Keratinocyte (primary cell): ENCODE data around the gene DDX52. TPM values are rescaled to one million over a fixed set of nuclear protein-coding genes. Genes with fewer than 3 reads are reported as not detected.

Experiments
- DNase-seq: peaks from one replicate; pipeline ENCODE4 v3.0.0-alpha.2; 2011; ENCODE audit warnings: low read depth, missing footprints, low spot score
- FAIRE-seq: peaks from 2 replicates; lab custom pipeline; 2011; peaks lifted over from hg19 to GRCh38; lab: Jason Lieb, UNC
- H2AFZ ChIP-seq: 2 replicates; pipeline ENCODE4 v1.6.0; 2012; ENCODE audit warnings: low read length, control low read depth, inconsistent platforms; ENCODE audit not compliant: control insufficient read depth
- H3K27ac ChIP-seq: 2 replicates; pipeline ENCODE4 v1.5.1; 2011; ENCODE audit warnings: low read length; ENCODE audit not compliant: control insufficient read depth, insufficient read depth
- H3K27me3 ChIP-seq: 3 replicates; pipeline ENCODE4 v1.6.0; 2011; ENCODE audit warnings: low read length; ENCODE audit not compliant: control insufficient read depth, insufficient read depth; ENCODE audit errors: extremely low read depth
- H3K36me3 ChIP-seq, 2 experiments: 2 replicates in 1 of 2; 3 replicates in 1 of 2; pipeline ENCODE4 v1.5.1; 2011; ENCODE audit warnings: low read length in 2 of 2, mild to moderate bottlenecking in 1 of 2; ENCODE audit not compliant: control insufficient read depth in 2 of 2, insufficient read depth in 2 of 2; ENCODE audit errors: extremely low read depth in 1 of 2
- H3K4me1 ChIP-seq: 3 replicates; pipeline ENCODE4 v1.5.1; 2011; ENCODE audit warnings: low read length; ENCODE audit not compliant: control insufficient read depth, insufficient read depth; ENCODE audit errors: extremely low read depth
- H3K4me2 ChIP-seq: 3 replicates; pipeline ENCODE4 v1.6.0; 2011; ENCODE audit warnings: low read depth, low read length; ENCODE audit not compliant: control insufficient read depth, insufficient read depth; ENCODE audit errors: extremely low read depth
- H3K4me3 ChIP-seq, 3 experiments: fragments of 200-600 bp in 1 of 3; sonication (generic) in 1 of 3; 2 replicates in 2 of 3; 3 replicates in 1 of 3; pipeline ENCODE4 v1.5.1; 2011 to 2016; ENCODE audit warnings: low read length in 3 of 3, mild to moderate bottlenecking in 3 of 3, control low read depth in 2 of 3, inconsistent platforms in 1 of 3, low read depth in 1 of 3, mixed read lengths in 1 of 3, mixed run types in 1 of 3, moderate library complexity in 1 of 3; ENCODE audit not compliant: control insufficient read depth in 2 of 3, insufficient read depth in 2 of 3; ENCODE audit errors: extremely low read depth in 1 of 3
- H3K79me2 ChIP-seq: 2 replicates; pipeline ENCODE4 v1.6.0; 2012; ENCODE audit warnings: low read length; ENCODE audit not compliant: control insufficient read depth, insufficient read depth
- H3K9ac ChIP-seq: 3 replicates; pipeline ENCODE4 v1.6.0; 2011; ENCODE audit warnings: low read length; ENCODE audit not compliant: control insufficient read depth, insufficient read depth; ENCODE audit errors: extremely low read depth
- H3K9me1 ChIP-seq: 3 replicates; pipeline ENCODE4 v1.6.0; 2011; ENCODE audit warnings: low read length; ENCODE audit not compliant: control insufficient read depth, insufficient read depth; ENCODE audit errors: extremely low read depth
- H3K9me3 ChIP-seq: 2 replicates; pipeline ENCODE4 v1.5.1; 2012; ENCODE audit warnings: low read depth, low read length; ENCODE audit not compliant: control insufficient read depth
- H4K20me1 ChIP-seq: 3 replicates; pipeline ENCODE4 v1.6.0; 2011; ENCODE audit warnings: low read length; ENCODE audit not compliant: control insufficient read depth, insufficient read depth; ENCODE audit errors: extremely low read depth
- EZH2 ChIP-seq: IDR thresholded peaks from one replicate; pipeline ENCODE4 v1.6.1; 2012; ENCODE audit warnings: inconsistent platforms, mild to moderate bottlenecking, low read length, moderate library complexity
- dilution Hi-C: fragments of 300-500 bp; cut with MboI; formaldehyde crosslinking; loops from one replicate; pipeline ENCODE4 v1.7.0; 2020; ENCODE audit warnings: low sequenced_read_pairs; ENCODE audit not compliant: extremely low pct_ligation_motif_present
- polyA plus RNA-seq, 5 experiments: library from polyadenylated mRNA; depleted of rRNA in 3 of 5; stranded (reverse) in 3 of 5; stranded (forward) in 1 of 5; unstranded in 1 of 5; fragments of >200 nt; gene quantifications; 1 replicate in 1 of 5; 2 replicates in 3 of 5; 3 replicates in 1 of 5; pipeline versions ENCODE4 v1.2.1 to v1.2.3, GENCODE V29; 2011 to 2012; ENCODE audit warnings: missing spikeins in 2 of 5, low read depth in 1 of 5, low replicate concordance in 1 of 5
- TF ChIP-seq, protein P1 (sequence below), 3 experiments: IDR thresholded peaks in 1 of 3; conservative IDR thresholded peaks in 1 of 3; optimal IDR thresholded peaks in 1 of 3; 2 replicates in 2 of 3; 3 replicates in 1 of 3; pipeline versions ENCODE3 to v1.5.1; 2011; ENCODE audit warnings: low read length in 3 of 3, mild to moderate bottlenecking in 3 of 3, moderate library complexity in 2 of 3, control low read depth in 1 of 3, inconsistent platforms in 1 of 3; ENCODE audit not compliant: insufficient read depth in 2 of 3; ENCODE audit errors: extremely low read depth in 1 of 3

DDX52 gene
- polyA plus RNA-seq, 1 donor (not counting 4 experiments of a cell fraction or from before 2014, with no cell fraction given) = 21.8 TPM

DNA sequence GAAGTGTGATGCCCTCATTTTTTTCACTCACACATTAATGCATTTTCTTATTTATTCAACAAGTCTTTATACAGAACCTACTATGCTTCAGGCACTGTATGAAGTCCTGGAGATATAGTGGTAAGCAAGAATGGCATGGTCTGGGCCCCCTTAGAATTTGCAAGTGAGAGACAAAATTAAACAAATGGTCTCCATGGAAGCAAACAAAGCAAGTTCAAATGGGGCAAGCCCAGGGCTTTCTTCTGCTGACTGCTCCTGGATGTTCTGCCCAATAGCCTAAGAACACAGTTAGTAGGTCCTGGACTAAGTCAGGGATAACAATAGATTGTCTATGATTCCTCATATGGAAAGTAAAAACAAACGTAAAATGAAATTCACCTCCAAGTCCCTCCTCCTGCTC lies 31.3 kb upstream of the DDX52 start:
- H3K9me3 ChIP-seq = no peaks in the 10 kb centered on the region
- FAIRE-seq (no peak), DNase-seq (no peak)
- no peak overlapping the region for H3K4me2 ChIP-seq
- H3K27me3 ChIP-seq = peaks cover 15% of the 10 kb centered on the region
- dilution Hi-C loops = no loop called here
- H3K27ac ChIP-seq = no peak overlapping the region
- H3K9me1 ChIP-seq = no peaks in the 10 kb centered on the region
- no peak overlapping the region for H3K4me3 ChIP-seq
- peaks cover 22% of the 10 kb centered on the region for H3K4me1 ChIP-seq
- no peaks in the 10 kb centered on the region for H3K79me2 ChIP-seq
- TF ChIP-seq, protein P1, sequence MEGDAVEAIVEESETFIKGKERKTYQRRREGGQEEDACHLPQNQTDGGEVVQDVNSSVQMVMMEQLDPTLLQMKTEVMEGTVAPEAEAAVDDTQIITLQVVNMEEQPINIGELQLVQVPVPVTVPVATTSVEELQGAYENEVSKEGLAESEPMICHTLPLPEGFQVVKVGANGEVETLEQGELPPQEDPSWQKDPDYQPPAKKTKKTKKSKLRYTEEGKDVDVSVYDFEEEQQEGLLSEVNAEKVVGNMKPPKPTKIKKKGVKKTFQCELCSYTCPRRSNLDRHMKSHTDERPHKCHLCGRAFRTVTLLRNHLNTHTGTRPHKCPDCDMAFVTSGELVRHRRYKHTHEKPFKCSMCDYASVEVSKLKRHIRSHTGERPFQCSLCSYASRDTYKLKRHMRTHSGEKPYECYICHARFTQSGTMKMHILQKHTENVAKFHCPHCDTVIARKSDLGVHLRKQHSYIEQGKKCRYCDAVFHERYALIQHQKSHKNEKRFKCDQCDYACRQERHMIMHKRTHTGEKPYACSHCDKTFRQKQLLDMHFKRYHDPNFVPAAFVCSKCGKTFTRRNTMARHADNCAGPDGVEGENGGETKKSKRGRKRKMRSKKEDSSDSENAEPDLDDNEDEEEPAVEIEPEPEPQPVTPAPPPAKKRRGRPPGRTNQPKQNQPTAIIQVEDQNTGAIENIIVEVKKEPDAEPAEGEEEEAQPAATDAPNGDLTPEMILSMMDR (optimal IDR thresholded peaks at IDR 0.05 in 1 of 3, IDR thresholded peaks at IDR 0.05 in 1 of 3, conservative IDR thresholded peaks at IDR 0.05 in 1 of 3; ENCODE audit: extremely low read depth in 1 of 3, insufficient read depth in 2 of 3, low read length in 3 of 3) = no peak
- no peak for TF ChIP-seq EZH2
- H2AFZ ChIP-seq = no peak overlapping the region
- no peak overlapping the region for H3K9ac ChIP-seq
- no peaks in the 10 kb centered on the region for H4K20me1 ChIP-seq
- no peaks in the 10 kb centered on the region for H3K36me3 ChIP-seq

DNA sequence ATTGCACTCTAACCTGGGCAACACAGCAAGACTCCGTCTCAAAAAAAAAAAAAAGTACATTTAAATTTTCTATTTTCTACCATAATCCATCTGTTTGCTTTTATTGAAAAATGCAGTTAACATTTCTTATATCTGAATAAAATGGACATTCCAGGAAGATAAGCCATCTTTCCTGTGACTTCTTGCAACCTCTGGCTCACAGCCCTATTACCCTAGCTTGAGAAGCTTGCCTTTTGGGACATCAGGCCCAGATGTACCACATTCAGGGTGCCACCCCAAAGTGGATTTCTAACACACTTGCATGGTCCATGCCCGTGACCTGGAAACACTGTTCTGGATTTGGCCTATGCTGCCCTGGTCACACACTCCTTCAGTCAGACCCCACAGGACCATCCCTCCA lies 30.1 kb upstream of the DDX52 start:
- Histone ChIP-seq H4K20me1 (no peaks in the 10 kb centered on the region), H3K27me3 (peaks cover 15% of the 10 kb centered on the region), H3K4me3 (no peak overlapping the region), H3K79me2 (no peaks in the 10 kb centered on the region), H2AFZ (no peak overlapping the region), H3K9ac (no peak overlapping the region), H3K4me1 (peaks cover 22% of the 10 kb centered on the region), H3K27ac (no peak overlapping the region), H3K9me1 (no peaks in the 10 kb centered on the region), H3K36me3 (no peaks in the 10 kb centered on the region), H3K9me3 (no peaks in the 10 kb centered on the region), H3K4me2 (no peak overlapping the region)
- DNase-seq (no peak), FAIRE-seq (no peak)
- dilution Hi-C loops = no loop called here
- TF ChIP-seq, protein P1 (optimal IDR thresholded peaks at IDR 0.05 in 1 of 3, IDR thresholded peaks at IDR 0.05 in 1 of 3, conservative IDR thresholded peaks at IDR 0.05 in 1 of 3; ENCODE audit: extremely low read depth in 1 of 3, insufficient read depth in 2 of 3, low read length in 3 of 3) = no peak
- TF ChIP-seq EZH2 = no peak
